OCI-LY7 (cell line): ENCODE data around the gene ATAD3C. TPM values are rescaled to one million over a fixed set of nuclear protein-coding genes. Genes with fewer than 3 reads are reported as not detected.
"Not testable (repeated sequence)": the region's sequence is repeated elsewhere in the genome, so short reads cannot be mapped to it uniquely, and the experiment has no call there.

Experiments used
- BruUV-seq: library from RNA; stranded (reverse); fragments of 400-500 nt; replicated peaks from 2 replicates; lab custom pipeline; 2021; lab: Mats Ljungman, UMichigan
- CTCF ChIA-PET: fragments of 300-600 bp; sonication (Branson Sonifier 250); formaldehyde crosslinking; loops from one replicate; lab custom pipeline; 2022; ENCODE audit warnings: antibody characterized with exemption; ENCODE audit not compliant: unreplicated experiment; lab: Charles Lee
- POLR2A ChIA-PET: fragments of 300-600 bp; sonication (Branson Sonifier 250); formaldehyde crosslinking; loops from one replicate; lab custom pipeline; 2022; ENCODE audit warnings: antibody characterized with exemption; lab: Charles Lee
- DNase-seq: peaks from one replicate; pipeline ENCODE4 v3.0.0-alpha.2; 2015; ENCODE audit warnings: low spot score
- H2AFZ ChIP-seq: fragments of 200-600 bp; sonication (generic), shearing (Covaris generic); 2 replicates; pipeline ENCODE4 v1.6.1; 2014; ENCODE audit warnings: mild to moderate bottlenecking, antibody characterized with exemption, low read length, moderate library complexity
- H3K27ac ChIP-seq: fragments of 200-600 bp; sonication (generic); 2 replicates; pipeline ENCODE4 v1.5.1; 2014; ENCODE audit warnings: mixed run types, low read depth, mild to moderate bottlenecking, moderate library complexity, low read length, inconsistent platforms; ENCODE audit not compliant: poor library complexity, severe bottlenecking
- H3K36me3 ChIP-seq: fragments of 200-600 bp; sonication (generic); 2 replicates; pipeline ENCODE4 v1.6.1; 2014; ENCODE audit warnings: mild to moderate bottlenecking, antibody characterized with exemption, low read length, moderate library complexity, mixed read lengths; ENCODE audit not compliant: insufficient read depth
- H3K4me1 ChIP-seq: fragments of 200-600 bp; sonication (generic); 2 replicates; pipeline ENCODE4 v1.5.1; 2014; ENCODE audit warnings: mild to moderate bottlenecking, low read length; ENCODE audit not compliant: insufficient read depth, poor library complexity, severe bottlenecking
- H3K4me2 ChIP-seq: fragments of 200-600 bp; sonication (generic); 2 replicates; pipeline ENCODE4 v1.6.1; 2014; ENCODE audit warnings: mild to moderate bottlenecking, low read length
- H3K4me3 ChIP-seq: fragments of 200-600 bp; sonication (generic); 2 replicates; pipeline ENCODE4 v1.5.1; 2014; ENCODE audit warnings: mild to moderate bottlenecking, low read depth, low read length; ENCODE audit not compliant: poor library complexity, severe bottlenecking
- H3K79me2 ChIP-seq: fragments of 200-600 bp; sonication (generic); 2 replicates; pipeline ENCODE4 v1.6.1; 2016; ENCODE audit warnings: low read depth, mild to moderate bottlenecking, low read length, moderate library complexity, mixed read lengths; ENCODE audit not compliant: insufficient read depth
- H3K9me2 ChIP-seq: fragments of 200-600 bp; sonication (generic); 2 replicates; pipeline ENCODE4 v1.6.1; 2016; ENCODE audit warnings: mild to moderate bottlenecking, low read length, mixed read lengths; ENCODE audit not compliant: insufficient read depth
- H3K9me3 ChIP-seq: fragments of 200-600 bp; sonication (generic); 2 replicates; pipeline ENCODE4 v1.6.1; 2014; ENCODE audit warnings: mild to moderate bottlenecking, mixed run types, low read length, mixed read lengths
- H4K20me1 ChIP-seq: fragments of 200-600 bp; sonication (generic); 2 replicates; pipeline ENCODE4 v1.6.1; 2014; ENCODE audit warnings: mild to moderate bottlenecking, antibody characterized with exemption, low read length, moderate library complexity, mixed read lengths; ENCODE audit not compliant: insufficient read depth
- CTCF ChIP-seq: fragments of 200-600 bp; sonication (generic); conservative IDR thresholded peaks from 2 replicates; pipeline ENCODE4 v1.5.1; 2014; ENCODE audit warnings: mild to moderate bottlenecking, antibody characterized with exemption, low read length, moderate library complexity, mixed read lengths
- EZH2phosphoT487 ChIP-seq: fragments of 200-600 bp; sonication (generic); IDR thresholded peaks from 2 replicates; pipeline ENCODE4 v1.6.1; 2018; ENCODE audit warnings: low read depth, borderline replicate concordance, mild to moderate bottlenecking, mixed run types, antibody characterized with exemption, low read length, moderate library complexity, mixed read lengths
- intact Hi-C: fragments of 100-400 bp; cut with micrococcal nuclease; formaldehyde crosslinking; loops from one replicate; pipeline ENCODE4 v1.10.0; 2022; ENCODE audit not compliant: unreplicated experiment
- total RNA-seq, 2 experiments: library from RNA; depleted of rRNA in 1 of 2; stranded (reverse); fragments of >200 nt in 1 of 2; shearing (Covaris generic) in 1 of 2; gene quantifications; 2 replicates each; pipeline ENCODE4 v1.2.3, GENCODE V29; 2014 to 2022

Gene ATAD3C
- total RNA-seq, 2 experiments from 2014 or later, result 1.6 to 3.0 TPM

DNA sequence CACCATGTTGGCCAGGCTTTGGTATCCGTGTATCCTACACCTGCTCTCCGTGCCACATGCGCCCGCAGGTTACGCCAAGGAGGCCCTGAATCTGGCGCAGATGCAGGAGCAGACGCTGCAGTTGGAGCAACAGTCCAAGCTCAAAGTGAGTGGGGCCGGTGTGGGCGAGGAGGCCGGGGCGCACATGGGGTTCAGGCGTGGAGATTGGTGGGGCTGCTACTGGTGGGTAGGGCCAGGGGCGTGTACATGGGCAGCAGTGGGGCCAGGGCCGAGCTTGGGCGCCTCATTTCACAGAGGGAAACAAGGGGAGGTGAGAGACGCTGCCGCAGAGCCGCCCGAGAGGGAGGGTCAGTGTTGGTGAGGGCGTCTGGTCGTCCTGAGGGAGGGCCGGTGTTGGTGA is 27.7 kb downstream of the ATAD3C start:
- no peak for DNase-seq
- CTCF ChIA-PET, result no interaction called here
- peaks cover 32% of the 10 kb centered on the region for H3K79me2 ChIP-seq
- no TSS peak for BruUV-seq
- no peak overlapping the region for H3K4me2 ChIP-seq
- intact Hi-C loops, result no loop called here
- no peaks in the 10 kb centered on the region for H4K20me1 ChIP-seq
- peaks cover 57% of the 10 kb centered on the region for H3K36me3 ChIP-seq
- POLR2A ChIA-PET, result no interaction called here
- no peak for TF ChIP-seq CTCF
- no peak for TF ChIP-seq EZH2phosphoT487
- no peak overlapping the region for H2AFZ ChIP-seq
- no peaks in the 10 kb centered on the region for H3K9me3 ChIP-seq
- H3K4me3 ChIP-seq, result no peak overlapping the region
- no peak overlapping the region for H3K27ac ChIP-seq
- no peaks in the 10 kb centered on the region for H3K9me2 ChIP-seq
- H3K4me1 ChIP-seq, result peaks cover 10% of the 10 kb centered on the region

DNA sequence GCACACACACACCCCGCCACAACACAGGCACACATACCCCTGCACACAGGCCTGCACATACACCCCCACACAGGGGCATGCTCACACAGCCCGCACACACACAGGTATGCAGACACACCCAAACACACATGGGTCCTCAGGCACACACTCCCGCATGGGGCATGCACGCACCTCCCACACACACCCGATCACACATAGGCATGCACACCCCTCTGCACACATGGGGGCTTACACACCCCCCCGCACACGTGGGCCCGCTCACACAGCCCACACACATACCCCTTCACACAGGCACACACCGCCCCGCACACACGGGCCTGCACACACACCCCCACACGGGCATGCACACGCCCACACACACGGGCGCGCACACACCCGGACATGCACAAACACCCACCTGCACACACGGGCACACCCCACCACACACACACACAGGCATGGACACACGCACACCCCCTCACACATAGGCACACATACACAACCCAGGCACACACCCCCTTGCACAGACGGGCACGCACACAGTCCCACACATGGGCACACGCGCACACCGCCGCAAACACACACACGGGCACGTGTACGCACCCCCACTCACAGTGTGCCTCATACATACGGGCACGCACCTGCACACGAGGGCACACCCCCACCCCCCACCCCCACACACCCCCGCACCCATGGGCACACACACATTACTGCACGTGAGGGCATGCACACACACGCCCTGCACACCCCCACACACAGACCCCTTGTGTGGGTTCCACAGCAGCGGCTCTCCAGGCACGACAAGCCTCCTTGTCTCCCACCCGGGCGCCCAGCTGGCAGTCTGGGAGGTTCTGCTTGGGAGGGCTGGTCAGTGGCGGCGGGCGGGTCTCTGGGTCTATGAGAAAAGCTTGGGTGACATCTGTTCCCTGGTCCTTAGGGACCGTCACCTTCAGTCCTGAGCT is 30.3 kb downstream of the ATAD3C start:
- Histone ChIP-seq H4K20me1 (no peaks in the 10 kb centered on the region), H3K27ac (no peak overlapping the region), H3K79me2 (peaks cover 8% of the 10 kb centered on the region; the same call in 1 of the 2 replicates), H3K36me3 (peaks cover 69% of the 10 kb centered on the region), H3K9me2 (no peaks in the 10 kb centered on the region), H2AFZ (no peak overlapping the region), H3K4me2 (no peak overlapping the region), H3K4me3 (no peak overlapping the region), H3K9me3 (no peaks in the 10 kb centered on the region), H3K4me1 (no peaks in the 10 kb centered on the region)
- intact Hi-C loops, result no loop called here
- TF ChIP-seq EZH2phosphoT487 (no peak), CTCF (no peak)
- no peak for DNase-seq
- BruUV-seq, result no TSS peak
- ChIA-PET POLR2A (no interaction called here), CTCF (no interaction called here)

DNA sequence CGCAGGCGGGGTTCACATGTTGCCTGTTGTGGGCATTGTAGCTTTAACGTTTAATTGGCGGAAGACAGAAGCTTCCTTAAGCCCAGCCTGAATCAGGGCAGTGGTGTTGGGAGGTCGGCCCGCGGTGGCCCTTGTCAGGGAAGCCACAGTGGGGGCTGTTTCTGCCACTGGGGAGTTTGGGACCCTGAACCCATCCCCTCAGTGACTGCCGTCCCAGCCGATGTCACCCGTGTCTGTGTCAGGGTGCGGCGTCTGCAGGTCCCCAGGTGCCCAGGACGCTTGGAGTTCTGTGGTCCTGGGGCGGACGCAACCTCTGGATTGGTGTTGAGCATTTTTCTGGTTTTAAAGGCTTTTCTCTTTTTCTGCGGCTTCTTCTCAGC is 31.0 kb downstream of the ATAD3C start:
- H3K4me3 ChIP-seq, BruUV-seq, H2AFZ ChIP-seq, DNase-seq, H3K9me3 ChIP-seq, CTCF ChIA-PET, H3K4me2 ChIP-seq, H3K79me2 ChIP-seq, H3K27ac ChIP-seq, H4K20me1 ChIP-seq, intact Hi-C loops, POLR2A ChIA-PET, H3K4me1 ChIP-seq, H3K9me2 ChIP-seq: not testable (repeated sequence)
- peaks cover 69% of the 10 kb centered on the region for H3K36me3 ChIP-seq

DNA sequence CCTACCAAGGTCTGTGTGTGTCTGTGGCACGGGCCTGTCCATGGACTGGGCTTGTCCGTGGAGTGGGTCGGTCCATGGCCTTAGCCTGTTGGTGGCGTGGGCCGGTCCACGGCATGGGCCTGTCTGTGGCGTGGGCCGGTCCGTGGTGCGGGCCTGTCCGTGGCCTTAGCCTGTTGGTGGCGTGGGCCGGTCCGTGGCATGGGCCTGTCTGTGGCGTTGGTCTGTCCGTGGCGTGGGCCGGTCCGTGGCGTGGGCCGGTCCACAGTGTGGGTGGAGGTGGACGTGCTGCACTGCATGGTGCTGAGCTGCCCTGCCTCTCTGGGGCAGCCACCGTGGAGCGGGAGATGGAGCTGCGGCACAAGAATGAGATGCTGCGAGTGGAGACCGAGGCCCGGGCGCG is 32.3 kb downstream of the ATAD3C start:
- H3K4me2 ChIP-seq, H4K20me1 ChIP-seq, H2AFZ ChIP-seq, DNase-seq, H3K9me2 ChIP-seq, intact Hi-C loops, H3K79me2 ChIP-seq, CTCF ChIA-PET, H3K9me3 ChIP-seq, BruUV-seq, H3K4me1 ChIP-seq, H3K4me3 ChIP-seq, H3K27ac ChIP-seq, POLR2A ChIA-PET: not testable (repeated sequence)
- peaks cover 70% of the 10 kb centered on the region for H3K36me3 ChIP-seq
